Omental fat pad (tissue), 4 donors: ENCODE results near the gene KDM4D. TPM values are rescaled to one million over a fixed set of nuclear protein-coding genes. Genes with fewer than 3 reads are reported as not detected.

Source experiments
- ATAC-seq: fragments of 150-250 bp; one replicate; pipeline ENCODE4 v1.9.1; 2016; ENCODE audit warnings: mild to moderate bottlenecking, moderate library complexity; ENCODE audit not compliant: low FRiP score
- DNase-seq: peaks from one replicate; pipeline ENCODE4 v3.0.0-alpha.2; 2019; ENCODE audit warnings: low spot score
- CTCF ChIP-seq, 3 donors: fragments of 450-650 bp; IDR thresholded peaks; one replicate each; pipeline ENCODE4 v1.5.1; 2016 to 2017; ENCODE audit warnings: antibody characterized with exemption in 3 of 3, mild to moderate bottlenecking in 3 of 3, moderate library complexity in 2 of 3
- total RNA-seq, 4 donors: library from RNA; depleted of rRNA; stranded (reverse); fragments of >200 nt; gene quantifications; one replicate each; pipeline ENCODE4 v1.1.0, GENCODE V29; 2016

The KDM4D gene
- total RNA-seq, 4 donors from 2014 or later: 0.24 to 0.93 (median 0.69) TPM

- ATAC-seq: no peak
- no peak for DNase-seq
- no peak for TF ChIP-seq CTCF (IDR thresholded peaks at IDR 0.05)
Observed at GRCh38 chr11:94956963-94957362, 16.5 kb upstream of the KDM4D start.

DNA sequence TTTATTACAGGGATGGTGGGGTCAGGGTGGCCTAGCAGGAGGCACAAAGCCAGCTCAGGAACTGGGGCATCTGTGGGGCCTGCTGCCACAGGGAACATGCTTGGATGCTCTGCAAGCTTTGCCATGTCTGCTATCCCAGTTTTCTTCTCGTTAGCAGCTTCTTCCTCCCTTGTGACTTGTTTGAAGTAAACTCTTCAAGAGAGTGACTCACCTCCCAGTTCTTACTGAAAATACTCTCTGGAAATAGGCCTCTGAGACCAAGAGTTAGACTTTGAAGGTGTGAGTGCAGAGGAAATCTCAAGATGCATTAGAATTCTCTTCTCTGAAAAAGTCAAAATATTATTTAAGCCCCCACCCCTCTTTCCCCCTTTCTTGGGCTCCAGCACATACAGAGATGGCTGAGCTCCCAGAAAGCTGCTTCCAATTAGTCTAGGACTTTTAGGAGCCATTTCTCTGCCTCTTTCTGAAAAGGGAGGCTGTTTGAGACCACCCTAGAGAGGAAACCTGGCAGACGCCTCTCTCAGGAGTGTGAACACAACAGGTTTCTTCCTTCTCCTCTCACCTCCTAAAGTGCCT is 15.3 kb upstream of the KDM4D start:
- DNase-seq: no peak
- no peak for TF ChIP-seq CTCF (IDR thresholded peaks at IDR 0.05)
- ATAC-seq: no peak

- no peak for TF ChIP-seq CTCF (IDR thresholded peaks at IDR 0.05)
- ATAC-seq (no peak), DNase-seq (no peak)
Observed at GRCh38 chr11:94959179-94959578, 14.3 kb upstream of the KDM4D start.

- DNase-seq (no peak), ATAC-seq (no peak)
- TF ChIP-seq CTCF (IDR thresholded peaks at IDR 0.05): no peak
Observed at GRCh38 chr11:94960488-94960887, 13.0 kb upstream of the KDM4D start.

DNA sequence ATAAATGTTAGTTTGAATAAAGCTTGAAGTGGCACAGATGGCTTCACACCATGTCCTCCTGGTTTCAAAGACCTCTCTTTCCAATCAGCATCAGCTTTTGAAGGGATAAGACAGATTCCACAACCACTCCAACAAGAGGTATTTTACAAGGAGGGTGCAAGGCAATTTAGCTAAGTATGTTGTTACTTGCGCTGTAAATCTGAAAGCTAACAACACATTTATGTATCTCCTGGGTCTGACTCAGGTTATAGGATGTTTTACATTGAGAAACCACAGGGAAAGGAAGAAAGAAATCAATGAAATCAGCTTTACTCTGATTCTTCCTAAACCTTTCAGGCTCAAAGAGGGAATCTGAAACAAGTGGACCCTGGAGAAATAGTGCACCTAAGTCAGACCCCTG is 12.3 kb upstream of the KDM4D start:
- DNase-seq: no peak
- ATAC-seq: no peak
- no peak for TF ChIP-seq CTCF (IDR thresholded peaks at IDR 0.05)

GRCh38 chr11:94964934-94965333 is 8.6 kb upstream of the KDM4D start:
- DNase-seq (no peak), ATAC-seq (no peak)
- TF ChIP-seq CTCF (IDR thresholded peaks at IDR 0.05): no peak

GRCh38 chr11:94968334-94968958 is 5.1 kb upstream of the KDM4D start:
- DNase-seq (no peak), ATAC-seq (no peak)
- no peak for TF ChIP-seq CTCF (IDR thresholded peaks at IDR 0.05)
